HepG2 (cell line): ENCODE data around the gene EFNA3. TPM values are rescaled to one million over a fixed set of nuclear protein-coding genes. Genes with fewer than 3 reads are reported as not detected.

Source experiments
- BHLHE40 ChIP-seq: IDR thresholded peaks from 2 replicates; pipeline ENCODE4 v1.6.1; 2011; ENCODE audit warnings: low read length, improper control_type of control experiment
- CBX2 ChIP-seq, 2 experiments: fragments of 200-600 bp in 1 of 2; sonication (generic); formaldehyde crosslinking in 1 of 2; IDR thresholded peaks; 2 replicates each; pipeline versions ENCODE4 v1.7.0 to v1.8.1; 2018 to 2022; ENCODE audit warnings: low read depth in 2 of 2, low read length in 1 of 2, mild to moderate bottlenecking in 1 of 2, missing genetic modification reagents in 1 of 2
- CHD4 ChIP-seq: fragments of 200-600 bp; sonication (generic); IDR thresholded peaks from 2 replicates; pipeline ENCODE4 v1.7.0; 2017; ENCODE audit warnings: mild to moderate bottlenecking, low read length, borderline replicate concordance
- CREM ChIP-seq, 2 experiments: sonication (generic) in 1 of 2; formaldehyde crosslinking in 1 of 2; IDR thresholded peaks; 2 replicates each; pipeline versions ENCODE4 v1.4.0 to v1.6.1; 2016 to 2020; ENCODE audit warnings: antibody characterized with exemption in 1 of 2, mild to moderate bottlenecking in 1 of 2, missing genetic modification reagents in 1 of 2
- ERF ChIP-seq: IDR thresholded peaks from 2 replicates; pipeline ENCODE4 v1.6.1; 2018; ENCODE audit warnings: missing biosample characterization, missing genetic modification reagents
- HDAC2 ChIP-seq: sonication (generic); formaldehyde crosslinking; IDR thresholded peaks from 2 replicates; pipeline ENCODE4 v1.4.0; 2020; ENCODE audit warnings: missing genetic modification reagents
- MAZ ChIP-seq, 2 experiments: sonication (generic) in 1 of 2; formaldehyde crosslinking in 1 of 2; IDR thresholded peaks; 2 replicates each; pipeline versions ENCODE4 v1.5.0 to v1.6.1; 2012 to 2020; ENCODE audit warnings: low read depth in 2 of 2, mild to moderate bottlenecking in 2 of 2, borderline replicate concordance in 1 of 2, improper control_type of control experiment in 1 of 2, low read length in 1 of 2, missing genetic modification reagents in 1 of 2, moderate library complexity in 1 of 2
- RCOR2 ChIP-seq: IDR thresholded peaks from 2 replicates; pipeline ENCODE4 v1.6.1; 2016; ENCODE audit warnings: missing biosample characterization, missing genetic modification reagents
- TEAD3 ChIP-seq: optimal IDR thresholded peaks from 2 replicates; pipeline ENCODE3; 2016; ENCODE audit warnings: borderline replicate concordance
- TSC22D2 ChIP-seq: sonication (generic); formaldehyde crosslinking; IDR thresholded peaks from 2 replicates; pipeline ENCODE4 v1.5.1; 2020; ENCODE audit warnings: missing genetic modification reagents, mild to moderate bottlenecking, borderline replicate concordance
- ZNF17 ChIP-seq: sonication (generic); formaldehyde crosslinking; IDR thresholded peaks from 2 replicates; pipeline ENCODE4 v1.5.0; 2020; ENCODE audit warnings: mild to moderate bottlenecking, missing genetic modification reagents
- ZNF33A ChIP-seq: sonication (generic); formaldehyde crosslinking; IDR thresholded peaks from 2 replicates; pipeline ENCODE4 v1.5.1; 2020; ENCODE audit warnings: missing genetic modification reagents, mild to moderate bottlenecking, moderate library complexity, borderline replicate concordance
- ZNF343 ChIP-seq: sonication (generic); formaldehyde crosslinking; IDR thresholded peaks from 2 replicates; pipeline ENCODE4 v1.4.0; 2020; ENCODE audit warnings: mild to moderate bottlenecking, missing genetic modification reagents
- ZNF557 ChIP-seq: sonication (generic); formaldehyde crosslinking; IDR thresholded peaks from 2 replicates; pipeline ENCODE4 v1.4.0; 2020; ENCODE audit warnings: missing genetic modification reagents
- ZNF841 ChIP-seq: sonication (generic); formaldehyde crosslinking; IDR thresholded peaks from 2 replicates; pipeline ENCODE4 v1.8.1; 2023; ENCODE audit warnings: missing genetic modification reagents, borderline replicate concordance
- ZSCAN12 ChIP-seq: sonication (generic); formaldehyde crosslinking; IDR thresholded peaks from 2 replicates; pipeline ENCODE4 v1.9.0; 2021; ENCODE audit warnings: mild to moderate bottlenecking, missing genetic modification reagents
- ZSCAN21 ChIP-seq: sonication (generic); formaldehyde crosslinking; IDR thresholded peaks from 2 replicates; pipeline ENCODE4 v1.8.0; 2022; ENCODE audit warnings: mild to moderate bottlenecking, missing genetic modification reagents, moderate library complexity, borderline replicate concordance
- polyA plus RNA-seq, 8 experiments: library from polyadenylated mRNA; depleted of rRNA in 3 of 8; stranded (reverse) in 7 of 8; unstranded in 1 of 8; fragments of >200 nt; fragmentation: Illumina TruSeq in 4 of 8; extraction: Trizol in 4 of 8; gene quantifications; 2 replicates each; pipeline versions ENCODE4 v1.2.1 to v1.2.3, GENCODE V29; 2011 to 2016; ENCODE audit warnings: low read depth in 4 of 8, missing spikeins in 1 of 8, mixed read lengths in 1 of 8; ENCODE audit not compliant: insufficient read depth in 1 of 8
- total RNA-seq, 5 experiments: library from RNA; depleted of rRNA; stranded (reverse); fragments of >200 nt; fragmentation: Illumina TruSeq; extraction: Trizol; gene quantifications; 2 replicates each; pipeline ENCODE4 v1.2.3, GENCODE V29; 2016; ENCODE audit warnings: low read depth in 1 of 5
- TF ChIP-seq, protein P1 (sequence below): sonication (generic); formaldehyde crosslinking; IDR thresholded peaks from 2 replicates; pipeline ENCODE4 v1.5.0; 2020; ENCODE audit warnings: mild to moderate bottlenecking, missing genetic modification reagents
- TF ChIP-seq, protein P2 (sequence below): sonication (generic); formaldehyde crosslinking; IDR thresholded peaks from 2 replicates; pipeline ENCODE4 v1.4.0; 2020; ENCODE audit warnings: missing genetic modification reagents, mild to moderate bottlenecking, borderline replicate concordance
- TF ChIP-seq, protein P3 (sequence below), 2 experiments: sonication (generic) in 1 of 2; formaldehyde crosslinking in 1 of 2; IDR thresholded peaks; 2 replicates each; pipeline versions ENCODE4 v1.5.1 to v1.6.1; 2011 to 2020; ENCODE audit warnings: borderline replicate concordance in 1 of 2, low read depth in 1 of 2, low read length in 1 of 2, mild to moderate bottlenecking in 1 of 2, missing genetic modification reagents in 1 of 2, moderate library complexity in 1 of 2

The EFNA3 gene
- total and polyA plus RNA-seq, 2 of the 13 experiments (the other 11 are each of a cell fraction or from before 2014, with no cell fraction given), result 1.0 to 5.7 TPM

DNA sequence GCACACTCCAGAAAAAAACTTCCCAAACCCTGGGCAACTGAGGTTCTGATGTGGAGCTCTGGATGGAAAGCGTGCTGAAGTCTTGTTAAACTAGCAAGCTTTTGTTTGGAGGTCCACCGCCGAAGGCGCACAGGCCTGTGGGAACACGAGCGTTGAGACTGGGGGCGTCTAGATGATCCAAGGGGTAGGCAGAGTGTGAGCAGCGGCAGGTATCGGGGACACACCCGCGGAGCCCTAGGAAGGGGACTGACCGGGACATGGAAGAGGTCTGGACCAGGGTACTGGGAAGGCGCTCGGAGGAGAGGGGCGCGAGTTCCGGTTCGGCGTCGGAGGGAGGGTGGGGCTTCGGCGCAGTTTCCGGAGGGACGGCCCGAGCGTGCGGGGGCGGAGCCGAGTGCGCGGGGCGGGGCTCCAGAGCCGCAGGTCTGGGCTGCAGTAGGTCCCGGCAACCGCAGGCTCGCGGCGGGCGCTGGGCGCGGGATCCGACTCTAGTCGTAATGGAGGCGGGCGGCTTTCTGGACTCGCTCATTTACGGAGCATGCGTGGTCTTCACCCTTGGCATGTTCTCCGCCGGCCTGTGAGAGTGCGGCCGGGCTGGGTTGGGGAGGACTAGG, 56.9 kb downstream of the EFNA3 start, which contains the start of gene SLC50A1 (continued):
- TF ChIP-seq CBX2 (IDR thresholded peaks at IDR 0.05; ENCODE audit: low read depth, low read length) (no peak), CBX2 (CRISPR knock-in tag; IDR thresholded peaks at IDR 0.05; ENCODE audit: low read depth) (no peak), HDAC2 (no peak), TSC22D2 (CRISPR knock-in tag) (no peak), ZNF343 (CRISPR knock-in tag) (peak; percentile 73; the same call in 1 of the 2 replicates), ZNF841 (peak; percentile 74; the same call in 1 of the 2 replicates), BHLHE40 (peak; percentile 42), TEAD3 (CRISPR knock-in tag) (no peak), RCOR2 (no peak), CHD4 (peak; percentile 50; the same call in 1 of the 2 replicates), CREM (IDR thresholded peaks at IDR 0.05) (no peak; the same call in 1 of the 2 replicates), CREM (CRISPR knock-in tag; IDR thresholded peaks at IDR 0.05) (no peak), ERF (CRISPR knock-in tag) (no peak; the same call in 1 of the 2 replicates), ZSCAN12 (CRISPR knock-in tag) (no peak), MAZ (IDR thresholded peaks at IDR 0.05; ENCODE audit: borderline replicate concordance, low read depth, low read length) (peak; percentile 68; the same call in 1 of the 2 replicates), MAZ (CRISPR knock-in tag; IDR thresholded peaks at IDR 0.05; ENCODE audit: low read depth) (peak; percentile 53), ZSCAN21 (CRISPR knock-in tag) (peak; percentile 80; the same call in 1 of the 2 replicates), ZNF17 (CRISPR knock-in tag) (no peak), ZNF557 (CRISPR knock-in tag) (no peak), ZNF33A (CRISPR knock-in tag) (no peak)
- TF ChIP-seq, protein P1, sequence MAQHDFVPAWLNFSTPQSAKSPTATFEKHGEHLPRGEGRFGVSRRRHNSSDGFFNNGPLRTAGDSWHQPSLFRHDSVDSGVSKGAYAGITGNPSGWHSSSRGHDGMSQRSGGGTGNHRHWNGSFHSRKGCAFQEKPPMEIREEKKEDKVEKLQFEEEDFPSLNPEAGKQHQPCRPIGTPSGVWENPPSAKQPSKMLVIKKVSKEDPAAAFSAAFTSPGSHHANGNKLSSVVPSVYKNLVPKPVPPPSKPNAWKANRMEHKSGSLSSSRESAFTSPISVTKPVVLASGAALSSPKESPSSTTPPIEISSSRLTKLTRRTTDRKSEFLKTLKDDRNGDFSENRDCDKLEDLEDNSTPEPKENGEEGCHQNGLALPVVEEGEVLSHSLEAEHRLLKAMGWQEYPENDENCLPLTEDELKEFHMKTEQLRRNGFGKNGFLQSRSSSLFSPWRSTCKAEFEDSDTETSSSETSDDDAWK (CRISPR knock-in tag), result no peak
- TF ChIP-seq, protein P2, sequence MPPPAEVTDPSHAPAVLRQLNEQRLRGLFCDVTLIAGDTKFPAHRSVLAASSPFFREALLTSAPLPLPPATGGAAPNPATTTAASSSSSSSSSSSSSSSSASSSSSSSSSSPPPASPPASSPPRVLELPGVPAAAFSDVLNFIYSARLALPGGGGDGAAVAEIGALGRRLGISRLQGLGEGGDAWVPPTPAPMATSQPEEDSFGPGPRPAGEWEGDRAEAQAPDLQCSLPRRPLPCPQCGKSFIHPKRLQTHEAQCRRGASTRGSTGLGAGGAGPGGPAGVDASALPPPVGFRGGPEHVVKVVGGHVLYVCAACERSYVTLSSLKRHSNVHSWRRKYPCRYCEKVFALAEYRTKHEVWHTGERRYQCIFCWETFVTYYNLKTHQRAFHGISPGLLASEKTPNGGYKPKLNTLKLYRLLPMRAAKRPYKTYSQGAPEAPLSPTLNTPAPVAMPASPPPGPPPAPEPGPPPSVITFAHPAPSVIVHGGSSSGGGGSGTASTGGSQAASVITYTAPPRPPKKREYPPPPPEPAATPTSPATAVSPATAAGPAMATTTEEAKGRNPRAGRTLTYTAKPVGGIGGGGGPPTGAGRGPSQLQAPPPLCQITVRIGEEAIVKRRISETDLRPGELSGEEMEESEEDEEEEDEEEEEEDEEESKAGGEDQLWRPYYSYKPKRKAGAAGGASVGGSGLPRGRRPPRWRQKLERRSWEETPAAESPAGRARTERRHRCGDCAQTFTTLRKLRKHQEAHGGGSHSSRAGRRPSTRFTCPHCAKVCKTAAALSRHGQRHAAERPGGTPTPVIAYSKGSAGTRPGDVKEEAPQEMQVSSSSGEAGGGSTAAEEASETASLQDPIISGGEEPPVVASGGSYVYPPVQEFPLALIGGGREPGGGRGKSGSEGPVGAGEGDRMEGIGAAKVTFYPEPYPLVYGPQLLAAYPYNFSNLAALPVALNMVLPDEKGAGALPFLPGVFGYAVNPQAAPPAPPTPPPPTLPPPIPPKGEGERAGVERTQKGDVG, result 0 out of 2 replicates have a peak, but pooled peaks have one; percentile 37
- TF ChIP-seq, protein P3, sequence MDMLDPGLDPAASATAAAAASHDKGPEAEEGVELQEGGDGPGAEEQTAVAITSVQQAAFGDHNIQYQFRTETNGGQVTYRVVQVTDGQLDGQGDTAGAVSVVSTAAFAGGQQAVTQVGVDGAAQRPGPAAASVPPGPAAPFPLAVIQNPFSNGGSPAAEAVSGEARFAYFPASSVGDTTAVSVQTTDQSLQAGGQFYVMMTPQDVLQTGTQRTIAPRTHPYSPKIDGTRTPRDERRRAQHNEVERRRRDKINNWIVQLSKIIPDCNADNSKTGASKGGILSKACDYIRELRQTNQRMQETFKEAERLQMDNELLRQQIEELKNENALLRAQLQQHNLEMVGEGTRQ (IDR thresholded peaks at IDR 0.05; ENCODE audit: low read depth, low read length), result no peak
- TF ChIP-seq, protein P3 (CRISPR knock-in tag; IDR thresholded peaks at IDR 0.05; ENCODE audit: borderline replicate concordance), result no peak; the same call in 1 of the 2 replicates
